Measurements from ENCODE around the gene B4GALT2. TPM values are rescaled to one million over a fixed set of nuclear protein-coding genes. Genes with fewer than 3 reads are reported as not detected.
A peak's percentile ranks its signal among the peaks of the same experiment; 100 is the strongest.

B4GALT2 gene
- total RNA-seq, 1 experiment from 2014 or later = 70.9 TPM

DNA sequence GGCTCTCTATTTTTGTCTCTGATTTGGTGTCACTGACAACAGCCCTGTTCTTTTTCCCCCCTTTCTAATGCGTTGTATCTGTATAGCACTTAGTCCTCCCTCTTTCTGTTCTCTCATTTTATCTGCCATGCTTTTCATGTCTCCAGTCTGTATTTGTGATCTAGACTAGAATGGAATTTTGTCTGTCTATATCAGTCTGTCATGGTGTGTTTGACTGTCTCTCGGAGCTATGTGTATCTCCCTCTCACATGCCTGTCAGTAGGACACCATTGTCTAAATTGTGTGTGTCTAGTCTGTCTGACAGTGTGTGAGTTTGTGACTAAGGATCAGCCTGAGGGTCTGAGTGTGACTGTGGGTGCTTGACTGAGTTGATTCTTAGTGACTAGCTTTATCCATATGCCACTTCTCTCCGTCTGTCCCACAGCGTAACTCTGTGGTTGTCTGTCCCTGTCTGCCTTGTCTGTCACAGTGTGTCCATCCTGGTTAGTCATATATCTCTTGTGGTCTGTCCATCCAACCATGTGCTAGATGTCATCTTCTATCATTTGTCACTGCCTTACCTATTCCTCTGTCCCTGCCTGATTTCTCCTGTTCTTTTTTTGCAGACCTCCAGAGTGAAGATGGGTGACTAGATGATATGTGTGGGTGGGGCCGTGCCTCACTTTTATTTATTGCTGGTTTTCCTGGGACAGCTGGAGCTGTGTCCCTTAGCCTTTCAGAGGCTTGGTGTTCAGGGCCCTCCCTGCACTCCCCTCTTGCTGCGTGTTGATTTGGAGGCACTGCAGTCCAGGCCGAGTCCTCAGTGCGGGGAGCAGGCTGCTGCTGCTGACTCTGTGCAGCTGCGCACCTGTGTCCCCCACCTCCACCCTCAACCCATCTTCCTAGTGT lies 1.4 kb upstream of the B4GALT2 start:
- no peak overlapping the region for H4K8ac ChIP-seq (replicated peaks; ENCODE audit: insufficient read length, low read depth, low read length)
- peaks cover 23% of the 10 kb centered on the region for H3K23me2 ChIP-seq (ENCODE audit: insufficient read length, low read depth, low read length, poor library complexity, severe bottlenecking)
- Mint-ChIP-seq H3K9me3 (no peaks in the 10 kb centered on the region; a peak in 1 of 5 replicates), H3K36me3 (ENCODE audit: insufficient read depth in 1 of 3, low read depth in 3 of 3) (peaks cover 19 to 44% (median 43%) of the 10 kb centered on the region in 3 experiments; a peak in 6 of 7 replicates), H3K4me1 (peaks cover 36 to 41% of the 10 kb centered on the region in 2 experiments), H3K27ac (no peak overlapping the region; a peak in 1 of 7 replicates), H3K4me3 (peak overlapping the region; percentile 89 to 95), H3K27me3 (ENCODE audit: low read depth) (no peaks in the 10 kb centered on the region)
- no peak overlapping the region for H2BK15ac ChIP-seq (ENCODE audit: low read depth, low read length)
- no CpG with 5 or more reads among the region's 9 CpGs for WGBS (ENCODE audit: extremely low coverage, insufficient read length, low lambda C conversion rate)
- no peaks in the 10 kb centered on the region for H3K27me3 ChIP-seq (ENCODE audit: insufficient read depth, low read length)
- H2BK12ac ChIP-seq (ENCODE audit: insufficient read length, low read depth, low read length) = no peak overlapping the region
- peak overlapping the region; percentile 62 for H3K4me2 ChIP-seq (ENCODE audit: insufficient read depth, insufficient read length, low read length)
- H4K20me1 ChIP-seq (ENCODE audit: control insufficient read depth, insufficient read depth, insufficient read length) = no peaks in the 10 kb centered on the region
- no peak overlapping the region for H3K4ac ChIP-seq (ENCODE audit: low read depth, low read length)
- peaks cover 6% of the 10 kb centered on the region for H3K79me1 ChIP-seq (ENCODE audit: insufficient read depth, low read depth, low read length, poor library complexity, severe bottlenecking)
- no peak overlapping the region for H2BK20ac ChIP-seq (ENCODE audit: low read depth, low read length, poor library complexity, severe bottlenecking)
- no peak overlapping the region for H3K56ac ChIP-seq (ENCODE audit: insufficient read length, low read depth, low read length)
- H3K9ac ChIP-seq (ENCODE audit: extremely low read depth, insufficient read length, low read length) = no peak overlapping the region
- no peaks in the 10 kb centered on the region for H3K9me3 ChIP-seq (ENCODE audit: control insufficient read depth, low read depth, low read length)
- peaks cover 3% of the 10 kb centered on the region; the same call in 1 of the 2 replicates for H3K79me2 ChIP-seq (ENCODE audit: insufficient read depth, low read length)
- H3K14ac ChIP-seq (ENCODE audit: insufficient read depth, low read length) = no peak overlapping the region
- H3K18ac ChIP-seq (ENCODE audit: insufficient read length, low read depth, low read length) = no peak overlapping the region
- no peak overlapping the region for H4K91ac ChIP-seq (ENCODE audit: insufficient read length, low read depth, low read length)
- H3K4me1 ChIP-seq (ENCODE audit: insufficient read depth, low read length) = peaks cover 8% of the 10 kb centered on the region; the same call in 1 of the 2 replicates
- no peak overlapping the region for H3K23ac ChIP-seq (ENCODE audit: insufficient read length, low read depth, low read length)
- no peak overlapping the region for H2AK5ac ChIP-seq (ENCODE audit: insufficient read length, low read length)
- no peak for DNase-seq
- no peak overlapping the region for H3T11ph ChIP-seq (ENCODE audit: low read length)
- H2BK5ac ChIP-seq (ENCODE audit: insufficient read length, low read length) = no peak overlapping the region
- no peak overlapping the region for H3K27ac ChIP-seq (ENCODE audit: insufficient read length, low read depth, low read length)
- TF ChIP-seq, protein P1, sequence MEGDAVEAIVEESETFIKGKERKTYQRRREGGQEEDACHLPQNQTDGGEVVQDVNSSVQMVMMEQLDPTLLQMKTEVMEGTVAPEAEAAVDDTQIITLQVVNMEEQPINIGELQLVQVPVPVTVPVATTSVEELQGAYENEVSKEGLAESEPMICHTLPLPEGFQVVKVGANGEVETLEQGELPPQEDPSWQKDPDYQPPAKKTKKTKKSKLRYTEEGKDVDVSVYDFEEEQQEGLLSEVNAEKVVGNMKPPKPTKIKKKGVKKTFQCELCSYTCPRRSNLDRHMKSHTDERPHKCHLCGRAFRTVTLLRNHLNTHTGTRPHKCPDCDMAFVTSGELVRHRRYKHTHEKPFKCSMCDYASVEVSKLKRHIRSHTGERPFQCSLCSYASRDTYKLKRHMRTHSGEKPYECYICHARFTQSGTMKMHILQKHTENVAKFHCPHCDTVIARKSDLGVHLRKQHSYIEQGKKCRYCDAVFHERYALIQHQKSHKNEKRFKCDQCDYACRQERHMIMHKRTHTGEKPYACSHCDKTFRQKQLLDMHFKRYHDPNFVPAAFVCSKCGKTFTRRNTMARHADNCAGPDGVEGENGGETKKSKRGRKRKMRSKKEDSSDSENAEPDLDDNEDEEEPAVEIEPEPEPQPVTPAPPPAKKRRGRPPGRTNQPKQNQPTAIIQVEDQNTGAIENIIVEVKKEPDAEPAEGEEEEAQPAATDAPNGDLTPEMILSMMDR (conservative IDR thresholded peaks at IDR 0.05) = no peak
- H2BK120ac ChIP-seq (ENCODE audit: low read depth, low read length, poor library complexity, severe bottlenecking) = no peak overlapping the region
- no peak overlapping the region for H2AFZ ChIP-seq (ENCODE audit: low read length)
- H4K5ac ChIP-seq (ENCODE audit: insufficient read length, low read depth, low read length) = no peak overlapping the region
